Hematopoietic multipotent progenitor cell treated with erythropoietin and hydrocortisone succinate and interleukin-3 and kit ligand, for 8 days (in vitro differentiated cells): Measurements from ENCODE around the gene COL4A1.

Experiments used
- DNase-seq: peaks from one replicate; pipeline ENCODE4 v3.0.0-alpha.2; 2015

The COL4A1 gene

GRCh38 chr13:110107568-110108347, 199.2 kb downstream of the COL4A1 start:
- DNase-seq: no peak

GRCh38 chr13:110106726-110107125, 200.2 kb downstream of the COL4A1 start:
- DNase-seq: no peak

GRCh38 chr13:110105136-110105535, 201.8 kb downstream of the COL4A1 start:
- DNase-seq: no peak

GRCh38 chr13:110103534-110103933, 203.4 kb downstream of the COL4A1 start:
- no peak for DNase-seq

- DNase-seq: no peak
Measured at GRCh38 chr13:110103026-110103425, 203.9 kb downstream of the COL4A1 start.

- DNase-seq: no peak
Measured at GRCh38 chr13:110102053-110102452, 204.9 kb downstream of the COL4A1 start.

- DNase-seq: no peak
Measured at GRCh38 chr13:110099922-110100321, 207.0 kb downstream of the COL4A1 start.
